ENCODE data around the gene VSTM2B.

Gene VSTM2B

DNA sequence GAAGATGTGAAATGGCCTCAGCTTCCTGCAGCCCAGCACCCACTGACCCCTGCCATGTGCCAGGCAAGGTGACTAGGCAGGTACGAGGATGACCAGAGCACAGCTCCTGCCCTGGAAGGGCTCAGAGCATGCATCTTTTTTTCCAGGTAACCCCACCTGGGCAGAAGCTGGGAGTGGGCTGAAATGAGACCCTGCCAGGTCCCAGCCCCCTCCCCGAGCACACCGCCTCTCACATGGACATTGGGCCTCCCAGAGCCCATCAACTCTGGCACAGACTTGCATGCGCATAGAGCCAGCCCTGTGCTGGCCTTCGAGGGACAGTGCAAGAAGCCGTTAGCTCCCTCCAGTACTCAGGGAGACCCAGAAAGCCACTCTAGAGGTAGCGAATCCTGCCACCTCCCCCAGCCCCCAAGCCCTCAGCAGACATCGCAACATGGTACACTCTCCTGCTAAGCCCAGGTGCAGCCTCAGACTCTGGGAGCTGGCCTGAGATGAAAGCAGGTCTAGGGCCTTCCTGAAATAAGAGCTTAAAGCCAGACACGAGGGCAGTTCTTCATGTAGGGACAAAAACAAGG lies 8.9 kb upstream of the VSTM2B start:
- DNase-seq = no peak

DNA sequence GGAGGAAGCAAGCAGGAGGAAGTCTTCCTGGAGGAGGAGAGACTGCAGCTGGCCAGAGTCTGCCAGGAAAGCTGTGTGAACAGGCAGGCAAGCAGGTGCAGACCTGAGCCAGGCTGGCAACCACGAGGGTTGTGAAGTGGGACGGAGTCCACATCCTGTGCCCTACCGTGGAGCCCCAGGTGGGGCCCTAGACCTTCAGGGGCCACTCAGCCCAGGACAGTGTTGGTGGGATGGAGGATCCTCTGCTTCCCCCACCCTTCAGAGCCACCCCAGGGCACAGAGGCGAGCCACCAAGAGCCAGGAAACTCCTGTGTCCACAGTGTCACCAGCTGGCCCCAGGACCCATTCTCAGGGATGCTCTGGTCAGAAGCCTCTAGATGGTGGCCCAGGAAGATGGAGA lies 8.4 kb upstream of the VSTM2B start:
- no peak for DNase-seq

GRCh38 chr19:29517946-29518345 lies 7.8 kb upstream of the VSTM2B start:
- no peak for DNase-seq

DNA sequence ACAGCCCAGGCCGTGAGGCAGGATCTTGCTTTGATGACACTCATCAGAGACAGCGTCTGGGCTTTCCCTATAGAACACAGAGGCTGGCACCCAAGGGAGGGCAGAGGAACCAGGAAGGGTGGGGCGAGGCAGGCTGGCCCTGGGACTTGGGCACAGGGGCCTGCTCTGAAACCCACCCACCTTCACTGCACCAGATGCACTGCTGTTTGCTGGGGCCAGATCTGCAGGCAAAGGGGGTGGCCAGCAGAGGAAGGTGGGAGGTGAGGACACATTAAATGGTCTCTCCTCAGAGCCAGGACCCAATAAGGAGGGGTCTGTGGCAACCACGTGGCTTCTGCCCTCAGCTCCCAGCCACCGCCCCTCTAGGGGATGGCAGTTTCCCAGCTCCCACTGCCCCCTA lies 6.6 kb upstream of the VSTM2B start:
- no peak for DNase-seq

DNA sequence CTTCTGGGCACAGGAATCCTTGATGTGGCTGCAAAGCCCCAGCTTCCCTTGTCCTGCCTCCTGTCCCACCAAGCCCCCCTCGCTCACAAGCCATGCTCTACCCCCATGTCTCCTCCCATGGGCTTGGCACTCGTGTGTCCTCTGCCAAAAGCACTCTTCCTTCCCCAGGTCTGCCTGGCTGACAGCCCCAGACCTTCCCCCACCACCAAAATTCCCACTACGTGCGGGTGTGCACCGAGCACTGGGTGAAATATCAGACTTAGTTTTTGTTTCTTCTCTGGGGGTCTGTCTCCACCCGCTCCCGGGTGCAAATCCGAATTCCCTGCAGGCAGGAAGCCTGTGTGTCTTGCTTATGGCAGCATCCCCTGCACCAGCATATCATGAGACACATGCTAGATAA lies 5.9 kb upstream of the VSTM2B start:
- no peak for DNase-seq

DNA sequence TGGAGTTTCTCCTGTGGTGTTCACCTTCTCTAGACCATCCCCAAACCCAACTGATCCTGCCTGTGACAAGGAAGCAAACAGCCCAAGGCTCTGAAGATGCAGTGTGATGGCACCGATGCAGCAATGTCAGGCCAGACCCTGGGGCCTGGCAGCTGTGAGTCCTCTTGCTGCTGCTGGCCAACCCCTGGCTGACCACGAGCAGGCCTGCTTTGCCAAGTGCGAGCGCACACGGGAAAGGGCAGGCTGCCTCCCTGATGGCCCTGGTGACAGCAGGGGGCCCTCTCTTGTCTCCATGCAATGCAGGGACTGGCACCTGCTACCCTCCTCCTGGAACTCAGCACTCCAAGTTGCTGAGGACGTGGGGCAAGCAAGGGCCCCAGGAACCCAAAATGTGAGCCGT lies 5.4 kb upstream of the VSTM2B start:
- DNase-seq = no peak

DNA sequence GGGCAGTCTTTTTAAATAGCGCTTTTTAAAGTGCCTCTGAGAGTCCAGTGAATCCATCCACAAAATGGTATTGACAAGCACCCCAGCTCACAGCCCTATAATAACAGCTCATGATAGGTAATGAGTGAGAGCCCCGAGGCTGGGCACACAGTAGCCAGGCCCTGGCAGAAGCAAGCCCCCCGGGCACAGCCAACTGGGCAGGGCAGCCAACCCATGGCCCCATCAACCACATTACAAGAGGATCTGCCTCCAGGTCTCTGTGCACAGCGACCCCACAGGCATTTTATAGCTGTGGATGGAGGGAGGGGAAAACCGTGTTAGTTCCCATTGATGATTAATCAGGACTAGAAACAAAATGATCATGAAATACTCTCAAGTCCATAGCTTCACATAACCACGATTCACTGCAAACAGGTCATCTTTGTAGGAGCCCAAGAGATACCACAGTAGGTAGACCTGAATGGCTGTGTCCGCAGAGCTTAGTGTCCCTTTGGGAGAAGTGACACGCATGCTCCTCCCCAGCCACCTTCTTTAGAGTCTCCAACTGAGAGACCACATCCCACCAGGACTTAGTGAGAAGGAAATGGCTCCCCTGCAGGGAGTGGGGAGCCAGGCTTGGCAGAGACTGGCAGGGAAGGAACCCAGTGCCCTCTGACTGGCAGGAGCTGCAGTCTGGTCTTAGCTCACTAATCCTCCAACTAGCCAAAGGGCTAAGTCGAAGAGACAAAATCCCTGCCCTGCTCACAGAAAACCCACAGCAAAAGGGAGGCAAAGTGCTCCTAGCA lies 4.3 kb upstream of the VSTM2B start:
- DNase-seq = no peak

- DNase-seq = no peak
Observed at GRCh38 chr19:29523568-29523967, 2.2 kb upstream of the VSTM2B start.

- DNase-seq = no peak
Observed at GRCh38 chr19:29524201-29524911, 1.4 kb upstream of the VSTM2B start.

- DNase-seq = no peak
Observed at GRCh38 chr19:29524912-29525831, 622 bp upstream of the VSTM2B start.

DNA sequence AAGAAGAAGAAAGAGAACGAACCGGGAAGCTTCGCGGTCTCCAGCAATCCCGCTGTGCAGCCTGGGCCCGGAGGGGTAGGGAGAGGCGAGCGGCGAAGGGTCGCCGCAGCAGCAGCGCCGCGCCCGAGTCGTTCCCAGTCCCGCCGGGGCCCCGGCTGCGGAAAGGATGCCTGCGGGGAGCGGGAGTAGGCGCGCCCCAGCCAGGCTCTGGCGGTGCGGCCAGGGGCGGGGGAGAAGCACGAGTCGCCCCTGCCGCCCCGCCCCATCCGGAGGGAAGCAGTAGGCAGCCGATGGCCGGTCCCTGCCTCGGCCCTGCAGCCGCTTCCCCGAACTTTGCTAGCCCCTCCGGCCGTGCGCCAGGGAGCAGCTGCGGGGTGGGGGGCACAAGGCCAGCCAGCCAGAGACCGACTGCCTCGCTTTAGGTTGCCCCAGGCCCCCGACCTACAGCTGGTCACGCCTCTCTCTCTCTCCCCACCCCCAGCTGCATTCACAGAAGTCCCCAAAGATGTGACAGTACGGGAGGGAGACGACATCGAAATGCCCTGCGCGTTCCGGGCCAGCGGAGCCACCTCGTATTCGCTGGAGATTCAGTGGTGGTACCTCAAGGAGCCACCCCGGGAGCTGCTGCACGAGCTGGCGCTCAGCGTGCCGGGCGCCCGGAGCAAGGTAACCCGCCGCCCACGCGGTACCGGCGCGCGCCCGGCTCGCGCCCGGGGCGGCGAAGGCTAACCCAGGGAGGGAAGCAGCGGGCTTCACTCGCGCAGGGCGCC lies 1.1 kb downstream of the VSTM2B start:
- no peak for DNase-seq

DNA sequence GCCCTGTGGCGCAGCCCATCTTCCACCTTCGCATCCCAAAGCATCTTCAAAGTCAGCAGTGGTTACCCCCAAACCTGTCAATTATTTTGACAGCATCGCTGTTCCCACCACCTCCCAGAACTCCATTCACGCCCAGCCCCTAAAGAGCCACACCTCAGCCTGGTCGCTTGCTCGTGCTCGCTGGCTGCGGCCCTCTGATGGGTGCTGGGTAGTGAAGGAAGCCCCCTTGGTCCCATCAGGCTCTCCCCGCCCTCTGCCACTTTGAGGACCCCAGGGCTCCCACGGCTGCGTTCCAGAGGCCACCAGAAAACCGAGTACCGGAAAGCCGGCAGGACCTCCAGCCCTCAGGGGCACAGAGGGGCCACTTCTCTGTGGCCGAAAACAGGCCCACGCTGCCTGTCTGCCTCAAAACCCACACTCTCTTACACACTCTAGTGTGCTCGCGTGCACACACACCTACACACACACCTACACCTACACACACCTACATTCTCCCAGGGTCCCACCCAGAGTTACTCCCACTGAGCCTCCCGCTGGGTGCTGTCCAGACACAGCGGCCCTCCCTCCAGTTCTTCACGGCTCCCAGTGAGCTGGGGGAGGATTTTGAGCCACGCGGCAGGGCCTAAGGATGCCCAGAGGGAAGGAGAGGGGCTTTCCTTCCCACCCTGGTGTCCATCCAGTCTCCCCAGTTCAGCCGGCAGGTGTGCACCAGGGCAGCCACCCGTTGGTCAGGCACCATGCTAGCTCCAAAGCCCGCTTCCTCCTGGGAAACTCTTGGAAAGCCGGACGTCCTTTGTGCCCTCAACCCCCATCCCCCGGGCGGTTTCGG lies 1.9 kb downstream of the VSTM2B start:
- no peak for DNase-seq

GRCh38 chr19:29528350-29528945 lies 2.7 kb downstream of the VSTM2B start:
- DNase-seq = no peak

- no peak for DNase-seq
Observed at GRCh38 chr19:29528946-29529645, 3.3 kb downstream of the VSTM2B start.

- no peak for DNase-seq
Observed at GRCh38 chr19:29529646-29530539, 4.1 kb downstream of the VSTM2B start.

DNA sequence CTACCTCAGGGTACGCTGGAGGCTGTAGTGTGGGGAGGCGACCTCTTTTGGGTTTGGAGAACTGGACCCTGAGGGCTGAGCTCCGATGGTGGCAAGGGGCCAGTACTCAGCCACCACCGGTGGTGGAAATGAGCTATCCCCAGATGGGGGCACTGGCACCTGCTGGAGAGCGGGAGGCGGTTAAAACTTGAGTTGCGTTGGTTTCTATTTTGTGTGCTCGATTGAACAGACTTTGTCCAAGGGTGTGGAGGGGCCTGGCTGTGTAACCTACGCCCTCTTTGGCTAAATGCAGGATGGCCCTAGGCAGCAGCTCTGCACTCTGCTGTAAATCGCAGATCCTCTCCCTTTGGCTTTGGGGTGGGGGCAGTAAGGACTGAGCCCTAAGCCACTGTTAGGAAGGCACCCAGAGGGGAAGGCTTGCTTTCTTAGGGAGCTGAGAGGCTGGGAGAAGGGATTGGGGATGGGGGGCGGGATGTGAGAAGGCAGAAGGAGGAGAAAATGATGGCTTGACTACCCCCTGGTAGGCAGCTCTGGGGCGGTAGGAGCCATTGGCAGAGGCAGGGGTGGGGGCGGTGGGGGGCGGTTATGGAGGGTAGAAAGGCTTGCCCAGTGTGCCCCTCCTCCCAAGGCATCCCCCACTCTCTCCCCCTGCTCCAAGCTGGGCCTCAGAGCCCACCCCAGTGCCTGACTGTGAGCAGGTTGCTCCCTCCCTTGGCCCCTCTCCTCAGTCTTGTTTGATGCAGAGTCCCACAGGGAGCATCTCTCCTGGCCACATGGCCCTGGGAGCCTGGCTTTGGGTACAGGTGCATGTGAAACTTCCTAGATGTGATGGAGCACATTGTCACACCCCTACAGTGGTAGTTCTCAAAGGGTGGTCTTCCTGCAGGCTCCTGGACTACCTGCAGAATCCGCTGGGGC lies 5.0 kb downstream of the VSTM2B start:
- no peak for DNase-seq

GRCh38 chr19:29531458-29532025 lies 5.7 kb downstream of the VSTM2B start:
- no peak for DNase-seq

DNA sequence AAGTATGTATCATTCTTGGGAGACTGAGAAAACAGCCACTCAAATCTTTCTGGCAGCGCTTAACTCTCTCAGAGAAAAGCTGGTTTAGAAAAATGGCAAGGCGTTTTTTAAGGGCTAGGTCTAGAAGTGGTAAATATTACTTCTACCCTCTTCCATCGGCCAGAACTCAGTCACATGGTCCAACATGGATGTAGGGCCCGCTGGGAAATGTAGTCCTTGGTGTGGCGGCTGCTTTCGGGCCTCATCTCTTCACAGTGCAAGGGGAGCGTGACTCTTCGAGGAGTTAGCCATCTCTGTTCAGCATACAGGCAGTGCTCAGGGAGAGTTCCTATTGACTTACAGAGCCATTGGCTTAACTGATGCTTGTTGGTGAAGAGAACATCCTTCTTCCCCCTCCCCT lies 6.3 kb downstream of the VSTM2B start:
- no peak for DNase-seq
